ENCODE measurements around the gene GNAI1.

Gene GNAI1

GRCh38 chr7:80161466-80161865 lies 26.8 kb downstream of the GNAI1 start:
- FAIRE-seq = no peak

GRCh38 chr7:80165177-80165576 lies 30.5 kb downstream of the GNAI1 start:
- FAIRE-seq = no peak

GRCh38 chr7:80170445-80170844 lies 35.8 kb downstream of the GNAI1 start:
- no peak for FAIRE-seq

GRCh38 chr7:80172387-80172786 lies 37.8 kb downstream of the GNAI1 start:
- FAIRE-seq = no peak

- FAIRE-seq = no peak
Observed at GRCh38 chr7:80175744-80176143, 41.1 kb downstream of the GNAI1 start.

- no peak for FAIRE-seq
Observed at GRCh38 chr7:80181411-80181810, 46.8 kb downstream of the GNAI1 start.

- no peak for FAIRE-seq
Observed at GRCh38 chr7:80182630-80183276, 48.1 kb downstream of the GNAI1 start.

- FAIRE-seq = no peak
Observed at GRCh38 chr7:80183351-80183750, 48.7 kb downstream of the GNAI1 start.

- no peak for FAIRE-seq
Observed at GRCh38 chr7:80183900-80184685, 49.5 kb downstream of the GNAI1 start.

- FAIRE-seq = no peak
Observed at GRCh38 chr7:80184693-80185092, 50.1 kb downstream of the GNAI1 start.

- no peak for FAIRE-seq
Observed at GRCh38 chr7:80185571-80185970, 50.9 kb downstream of the GNAI1 start.

- FAIRE-seq = no peak
Observed at GRCh38 chr7:80186721-80187120, 52.1 kb downstream of the GNAI1 start.

GRCh38 chr7:80187279-80187678 lies 52.6 kb downstream of the GNAI1 start:
- no peak for FAIRE-seq

- FAIRE-seq = no peak
Observed at GRCh38 chr7:80187727-80188126, 53.1 kb downstream of the GNAI1 start.

- no peak for FAIRE-seq
Observed at GRCh38 chr7:80189638-80190037, 55.0 kb downstream of the GNAI1 start.

GRCh38 chr7:80197627-80198026 lies 63.0 kb downstream of the GNAI1 start:
- FAIRE-seq = no peak

- FAIRE-seq = no peak
Observed at GRCh38 chr7:80199051-80199450, 64.4 kb downstream of the GNAI1 start.

- FAIRE-seq = peak; percentile 15
Observed at GRCh38 chr7:80204454-80204853, 69.8 kb downstream of the GNAI1 start.

GRCh38 chr7:80204919-80205318 lies 70.3 kb downstream of the GNAI1 start:
- FAIRE-seq = no peak

GRCh38 chr7:80206763-80207162 lies 72.1 kb downstream of the GNAI1 start:
- FAIRE-seq = no peak

GRCh38 chr7:80207501-80207900 lies 72.9 kb downstream of the GNAI1 start:
- no peak for FAIRE-seq

- no peak for FAIRE-seq
Observed at GRCh38 chr7:80208700-80209099, 74.1 kb downstream of the GNAI1 start.

GRCh38 chr7:80210400-80210799 lies 75.8 kb downstream of the GNAI1 start:
- no peak for FAIRE-seq

- FAIRE-seq = no peak
Observed at GRCh38 chr7:80213814-80214213, 79.2 kb downstream of the GNAI1 start.

- no peak for FAIRE-seq
Observed at GRCh38 chr7:80215734-80216133, 81.1 kb downstream of the GNAI1 start.
